Stimulated activated naive CD4-positive, alpha-beta T cell (primary cell): ENCODE data around the gene OSGEP.

Experiments
- DNase-seq, 6 experiments: peaks; one replicate each; lab custom pipeline; 2025; lab: John Stamatoyannopoulos, UW

The OSGEP gene

DNA sequence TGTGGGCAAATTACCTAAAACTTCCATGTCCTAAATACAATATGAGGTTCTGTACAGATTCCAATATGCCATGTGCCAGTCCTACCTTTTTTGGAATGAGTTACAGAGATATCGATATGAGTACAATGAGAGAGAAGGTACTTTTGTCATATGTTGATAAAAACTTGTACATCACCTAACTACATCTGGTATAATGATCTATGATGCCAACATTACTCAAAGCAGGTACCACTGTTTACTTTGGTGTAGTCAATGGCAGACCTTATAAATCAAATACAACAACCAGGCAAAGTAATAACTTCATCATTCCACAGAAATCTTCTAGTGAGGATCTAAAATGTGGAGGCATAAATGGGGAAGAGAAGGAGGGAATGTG is 54.0 kb downstream of the OSGEP start:
- no peak for DNase-seq

DNA sequence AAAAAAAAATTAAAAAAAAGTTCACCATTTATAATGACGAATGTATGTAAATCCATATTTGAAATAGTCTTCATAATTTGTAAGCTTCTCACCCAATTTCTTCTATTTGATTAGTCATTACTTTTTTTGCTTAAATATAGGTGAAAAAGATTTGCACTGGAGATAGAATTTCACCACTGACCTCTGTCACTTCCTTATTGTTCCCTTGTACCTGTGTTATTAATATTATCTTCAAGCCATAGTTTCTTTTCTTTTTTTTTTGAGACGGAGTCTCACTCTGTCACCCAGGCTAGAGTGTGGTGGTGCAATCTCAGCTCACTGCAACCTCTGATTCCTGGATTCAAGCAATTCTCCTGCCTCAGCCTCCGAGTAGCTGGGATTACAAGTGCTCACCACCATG is 57.1 kb downstream of the OSGEP start:
- no peak for DNase-seq
